ENCODE results near the gene OTX1.

DNA sequence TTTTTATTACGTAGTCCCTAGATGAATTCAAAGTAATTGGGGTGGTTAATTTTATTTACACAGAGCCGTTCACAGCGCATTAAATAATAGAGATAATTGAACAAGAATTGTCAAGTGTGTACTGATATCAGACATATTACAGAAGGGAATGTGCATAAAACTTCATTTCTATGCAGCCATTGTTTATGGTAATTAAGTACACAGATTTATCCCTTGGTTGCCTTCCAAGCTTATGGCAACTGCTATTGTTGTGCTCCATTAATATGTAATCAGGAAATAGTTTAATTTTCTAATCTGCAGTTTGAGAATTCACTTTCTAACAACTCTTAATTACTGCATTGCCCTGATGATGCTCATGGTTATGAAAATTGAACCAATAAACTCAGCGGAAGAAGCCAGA is 47.3 kb upstream of the OTX1 start:
- no peak for TF ChIP-seq NR2C2 (CRISPR knock-in tag; IDR thresholded peaks at IDR 0.05)
- TF ChIP-seq AR (CRISPR knock-in tag; IDR thresholded peaks at IDR 0.05) = no peak
- TF ChIP-seq, protein P1, sequence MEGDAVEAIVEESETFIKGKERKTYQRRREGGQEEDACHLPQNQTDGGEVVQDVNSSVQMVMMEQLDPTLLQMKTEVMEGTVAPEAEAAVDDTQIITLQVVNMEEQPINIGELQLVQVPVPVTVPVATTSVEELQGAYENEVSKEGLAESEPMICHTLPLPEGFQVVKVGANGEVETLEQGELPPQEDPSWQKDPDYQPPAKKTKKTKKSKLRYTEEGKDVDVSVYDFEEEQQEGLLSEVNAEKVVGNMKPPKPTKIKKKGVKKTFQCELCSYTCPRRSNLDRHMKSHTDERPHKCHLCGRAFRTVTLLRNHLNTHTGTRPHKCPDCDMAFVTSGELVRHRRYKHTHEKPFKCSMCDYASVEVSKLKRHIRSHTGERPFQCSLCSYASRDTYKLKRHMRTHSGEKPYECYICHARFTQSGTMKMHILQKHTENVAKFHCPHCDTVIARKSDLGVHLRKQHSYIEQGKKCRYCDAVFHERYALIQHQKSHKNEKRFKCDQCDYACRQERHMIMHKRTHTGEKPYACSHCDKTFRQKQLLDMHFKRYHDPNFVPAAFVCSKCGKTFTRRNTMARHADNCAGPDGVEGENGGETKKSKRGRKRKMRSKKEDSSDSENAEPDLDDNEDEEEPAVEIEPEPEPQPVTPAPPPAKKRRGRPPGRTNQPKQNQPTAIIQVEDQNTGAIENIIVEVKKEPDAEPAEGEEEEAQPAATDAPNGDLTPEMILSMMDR (IDR thresholded peaks at IDR 0.05) = no peak
- TF ChIP-seq, protein P2, sequence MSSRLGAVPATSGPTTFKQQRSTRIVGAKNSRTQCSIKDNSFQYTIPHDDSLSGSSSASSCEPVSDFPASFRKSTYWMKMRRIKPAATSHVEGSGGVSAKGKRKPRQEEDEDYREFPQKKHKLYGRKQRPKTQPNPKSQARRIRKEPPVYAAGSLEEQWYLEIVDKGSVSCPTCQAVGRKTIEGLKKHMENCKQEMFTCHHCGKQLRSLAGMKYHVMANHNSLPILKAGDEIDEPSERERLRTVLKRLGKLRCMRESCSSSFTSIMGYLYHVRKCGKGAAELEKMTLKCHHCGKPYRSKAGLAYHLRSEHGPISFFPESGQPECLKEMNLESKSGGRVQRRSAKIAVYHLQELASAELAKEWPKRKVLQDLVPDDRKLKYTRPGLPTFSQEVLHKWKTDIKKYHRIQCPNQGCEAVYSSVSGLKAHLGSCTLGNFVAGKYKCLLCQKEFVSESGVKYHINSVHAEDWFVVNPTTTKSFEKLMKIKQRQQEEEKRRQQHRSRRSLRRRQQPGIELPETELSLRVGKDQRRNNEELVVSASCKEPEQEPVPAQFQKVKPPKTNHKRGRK (CRISPR knock-in tag; IDR thresholded peaks at IDR 0.05; ENCODE audit: borderline replicate concordance) = no peak

All from WTC11 (cell line).